NCI-H1694 treated with DMSO at 0.1 percent for 48 hours (cell line): Measurements from ENCODE around the gene AP2B1.
A peak's percentile ranks its signal among the peaks of the same experiment; 100 is the strongest.

Source experiments
- DNase-seq: peaks from one replicate; lab custom pipeline; 2025; lab: John Stamatoyannopoulos, UW

Gene AP2B1

GRCh38 chr17:35730400-35731005 is 143.4 kb downstream of the AP2B1 start:
- no peak for DNase-seq

- DNase-seq: peak; percentile 23
These were observed 144.3 kb downstream of the AP2B1 start, which contains the start of gene RASL10B for GRCh38 chr17:35731239-35731916. Gene RASL10B, plus strand, starts transcription at chr17:35731639. Its CDS starts 3,546 bp downstream, at chr17:35735185.

GRCh38 chr17:35731917-35732805 is 145.0 kb downstream of the AP2B1 start:
- no peak for DNase-seq

GRCh38 chr17:35732806-35733136 is 145.6 kb downstream of the AP2B1 start:
- no peak for DNase-seq

DNA sequence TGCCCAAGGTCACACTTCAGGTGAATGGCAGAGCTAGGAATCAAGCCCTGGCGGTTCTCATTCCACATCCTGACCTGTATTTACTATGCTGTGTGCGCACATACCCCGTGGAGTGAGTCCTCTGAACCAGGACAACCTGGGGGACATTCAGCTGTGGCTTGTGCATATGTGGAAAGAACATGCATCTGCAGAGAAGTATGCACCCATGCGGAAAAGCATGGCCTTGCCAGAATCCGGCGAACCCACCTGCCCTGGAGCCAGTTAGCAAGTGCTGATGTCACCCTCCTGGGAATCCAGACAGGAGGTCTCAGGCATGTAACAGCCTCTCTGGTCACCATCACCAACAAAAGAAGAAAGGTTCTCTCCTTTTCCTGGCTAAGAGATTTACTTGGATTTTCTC is 146.2 kb downstream of the AP2B1 start:
- no peak for DNase-seq

DNA sequence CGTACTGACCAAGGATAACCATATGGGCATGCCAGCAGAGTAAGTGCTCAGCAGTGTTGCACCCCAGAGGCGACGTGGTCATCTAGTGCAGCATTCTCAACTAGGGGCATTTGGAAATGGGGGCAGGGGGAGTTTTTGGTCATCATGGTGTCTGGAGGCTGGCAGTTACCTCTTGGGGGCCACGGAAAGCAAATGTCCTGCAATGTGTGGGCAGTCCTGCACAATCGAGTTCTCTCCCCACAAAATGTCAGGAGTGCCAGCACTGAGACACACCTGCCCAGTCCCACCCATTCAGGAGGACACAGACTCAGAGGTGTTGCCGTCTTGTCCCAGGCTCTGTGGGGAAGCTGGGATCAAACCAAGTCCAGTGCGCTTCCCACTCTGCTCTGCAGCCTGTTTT is 147.3 kb downstream of the AP2B1 start:
- no peak for DNase-seq

DNA sequence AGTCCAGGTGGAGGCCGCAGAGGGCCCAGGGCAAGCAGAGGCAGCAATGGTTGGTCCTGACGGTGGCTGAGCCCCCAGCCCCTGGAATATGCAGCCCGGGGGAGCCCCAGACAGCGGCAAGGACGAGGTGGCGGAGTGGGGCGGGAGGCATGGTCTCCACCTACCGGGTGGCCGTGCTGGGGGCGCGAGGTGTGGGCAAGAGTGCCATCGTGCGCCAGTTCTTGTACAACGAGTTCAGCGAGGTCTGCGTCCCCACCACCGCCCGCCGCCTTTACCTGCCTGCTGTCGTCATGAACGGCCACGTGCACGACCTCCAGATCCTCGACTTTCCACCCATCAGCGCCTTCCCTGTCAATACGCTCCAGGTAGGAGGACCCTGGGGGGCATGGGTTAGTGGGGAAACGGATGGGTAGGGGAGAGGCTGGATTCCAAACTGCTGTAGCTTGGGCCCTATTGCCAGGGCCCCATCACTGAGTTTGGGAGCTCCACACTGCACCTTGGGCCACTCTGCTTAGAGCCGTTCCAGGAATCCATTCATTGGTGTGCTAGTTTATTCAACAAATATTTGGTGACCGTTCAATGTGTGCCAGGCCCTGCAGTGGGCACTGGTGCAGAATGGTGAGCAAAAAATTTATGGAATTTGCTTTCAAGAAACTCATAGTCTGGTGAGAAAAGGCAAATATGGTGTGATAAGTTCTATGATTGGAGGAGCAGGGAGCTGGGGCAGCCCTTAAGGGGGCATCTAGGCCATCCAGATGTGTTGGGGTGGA is 148.1 kb downstream of the AP2B1 start:
- no peak for DNase-seq

- no peak for DNase-seq
These were observed 149.1 kb downstream of the AP2B1 start for GRCh38 chr17:35736236-35736635.

- no peak for DNase-seq
These were observed 151.5 kb downstream of the AP2B1 start for GRCh38 chr17:35738519-35739133.

DNA sequence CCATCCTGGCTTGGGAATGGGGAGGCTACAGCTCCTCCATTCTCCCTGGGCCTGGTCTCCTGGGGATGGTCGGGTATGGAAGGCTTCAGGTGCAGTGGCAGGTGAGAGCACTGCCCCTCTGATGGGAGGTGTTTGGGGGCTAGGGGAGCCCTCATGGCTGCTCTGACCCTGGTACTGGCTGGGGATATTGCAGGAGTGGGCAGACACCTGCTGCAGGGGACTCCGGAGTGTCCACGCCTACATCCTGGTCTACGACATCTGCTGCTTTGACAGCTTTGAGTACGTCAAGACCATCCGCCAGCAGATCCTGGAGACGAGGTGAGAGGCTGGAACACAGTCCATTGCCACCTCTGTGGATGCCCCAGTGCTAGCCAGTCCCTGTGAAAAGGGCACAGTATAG is 153.1 kb downstream of the AP2B1 start:
- DNase-seq: no peak

GRCh38 chr17:35740997-35741931 is 154.1 kb downstream of the AP2B1 start:
- DNase-seq: no peak

- DNase-seq: no peak
These were observed 155.4 kb downstream of the AP2B1 start for GRCh38 chr17:35742496-35742895.

DNA sequence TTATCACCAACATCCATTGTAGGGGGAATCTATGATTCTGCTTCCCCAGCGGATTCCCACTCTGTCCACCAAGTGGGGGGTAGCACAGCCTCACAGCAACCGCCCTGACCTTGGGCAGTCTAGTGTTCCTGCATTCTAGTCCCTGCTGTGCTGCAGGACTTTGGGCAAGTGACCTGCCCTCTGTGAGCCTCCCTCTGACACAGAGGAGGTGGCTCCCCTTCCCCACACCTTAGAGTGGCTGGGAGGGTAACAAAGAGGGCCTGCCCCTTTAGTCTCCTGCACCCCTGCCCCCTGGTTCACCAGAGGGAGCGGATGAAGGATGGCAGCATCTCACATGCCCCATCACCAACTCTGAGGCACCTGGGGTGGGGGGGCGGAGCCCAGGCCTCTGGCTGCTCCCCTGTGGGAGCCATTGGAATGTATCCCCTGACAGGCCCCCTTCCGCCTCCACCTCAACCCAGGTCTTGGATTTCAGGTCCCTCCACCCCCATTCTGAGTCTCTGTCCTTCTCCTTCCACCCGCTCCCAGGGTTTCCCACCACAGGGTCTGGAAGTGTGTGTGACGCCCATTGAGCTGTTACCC is 155.9 kb downstream of the AP2B1 start:
- DNase-seq: no peak

- no peak for DNase-seq
These were observed 156.7 kb downstream of the AP2B1 start for GRCh38 chr17:35743626-35744328.

GRCh38 chr17:35744830-35745229 is 157.7 kb downstream of the AP2B1 start:
- no peak for DNase-seq

DNA sequence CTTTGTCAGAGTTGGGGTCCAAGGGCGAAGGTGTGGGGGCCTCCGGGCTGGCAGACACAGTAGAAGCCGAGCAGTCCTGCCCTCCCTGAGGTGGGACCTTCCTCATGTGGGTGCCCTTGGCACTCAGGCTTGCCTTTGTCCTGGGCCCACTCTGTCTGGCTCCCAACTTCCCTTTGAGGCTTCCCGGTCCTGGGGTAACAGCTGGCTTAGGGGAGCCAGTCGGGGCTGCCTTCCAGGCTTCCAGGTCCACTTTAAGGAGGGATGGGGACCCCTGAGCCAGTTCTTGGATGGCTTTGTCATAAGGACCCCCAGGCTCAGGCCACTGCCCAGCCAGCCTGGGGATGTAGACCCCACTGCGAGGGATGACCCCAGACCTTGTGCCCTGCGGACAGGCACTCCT is 158.1 kb downstream of the AP2B1 start:
- no peak for DNase-seq

GRCh38 chr17:35745749-35746320 is 158.7 kb downstream of the AP2B1 start:
- DNase-seq: no peak

DNA sequence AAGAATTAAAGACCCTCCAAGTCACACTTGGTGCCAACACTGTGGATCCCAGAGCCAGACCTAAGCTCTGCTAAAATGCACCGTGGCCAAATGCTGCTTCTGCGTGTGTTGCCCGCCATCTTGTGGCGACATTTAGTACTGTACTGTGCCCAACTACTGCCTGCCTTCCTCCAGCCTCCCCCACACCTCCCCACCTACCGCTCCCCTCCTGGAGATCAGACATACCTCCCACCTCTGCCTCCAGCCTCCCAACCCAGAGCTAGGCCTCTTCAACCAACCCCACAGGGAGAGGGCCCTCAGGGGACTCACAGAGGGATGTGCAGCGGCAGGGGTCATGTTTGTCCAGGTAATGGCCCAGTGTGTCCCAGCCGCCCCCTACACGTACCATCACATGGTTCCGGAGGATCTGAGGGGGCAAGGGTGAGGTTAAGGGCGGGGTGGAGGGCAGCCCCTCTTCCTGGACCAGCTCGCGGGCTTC is 160.5 kb downstream of the AP2B1 start:
- DNase-seq: peak; percentile 66

- DNase-seq: no peak
These were observed 161.3 kb downstream of the AP2B1 start for GRCh38 chr17:35748341-35748841.
